OCI-LY1 (cell line): Measurements from ENCODE around the gene CETP.

Experiments
- CTCF ChIP-seq: fragments of 200-600 bp; sonication (generic), shearing (Covaris generic); IDR thresholded peaks from 2 replicates; pipeline ENCODE4 v1.5.1; 2017; ENCODE audit warnings: mild to moderate bottlenecking, antibody characterized with exemption, low read length, moderate library complexity, mixed read lengths
- EZH2 ChIP-seq: fragments of 200-600 bp; sonication (generic), shearing (Covaris generic); IDR thresholded peaks from 2 replicates; pipeline ENCODE4 v1.8.0; 2017; ENCODE audit warnings: borderline replicate concordance, mixed run types, mild to moderate bottlenecking, antibody characterized with exemption, low read length, moderate library complexity, mixed read lengths

DNA sequence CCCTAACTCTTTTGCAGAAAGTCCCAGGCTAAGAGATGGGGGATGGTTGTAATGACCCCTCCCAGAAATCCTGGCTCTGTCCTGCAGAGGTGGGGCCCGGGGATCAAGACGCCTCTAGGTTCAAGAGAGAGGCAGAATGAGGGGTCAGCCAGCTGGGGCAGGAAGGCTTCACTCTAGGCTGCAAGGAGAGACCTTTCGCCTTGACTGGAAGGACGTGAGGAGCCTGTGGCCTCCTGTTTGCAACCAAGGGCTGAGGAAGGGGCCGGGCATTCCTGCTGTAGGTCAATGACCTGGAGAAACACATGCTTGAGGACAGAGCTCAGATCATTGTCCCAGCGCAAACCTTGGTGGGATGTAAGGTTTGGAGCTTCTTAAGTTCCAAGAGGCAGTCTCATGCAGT, 8.7 kb upstream of the CETP start:
- TF ChIP-seq CTCF (no peak), EZH2 (no peak)
